ACC112 (cell line): ENCODE data around the gene H6PD.
"Not testable (repeated sequence)": the region's sequence is repeated elsewhere in the genome, so short reads cannot be mapped to it uniquely, and the experiment has no call there.

Experiments used
- H2AFZ ChIP-seq: fragments of 200-600 bp; sonication (generic); one replicate; pipeline ENCODE4 v1.6.0; 2017; ENCODE audit warnings: antibody characterized with exemption, low read length; ENCODE audit not compliant: unreplicated experiment
- H3K27ac ChIP-seq: fragments of 200-600 bp; sonication (generic); 2 replicates; pipeline ENCODE4 v1.5.1; 2014; ENCODE audit warnings: low read depth, mild to moderate bottlenecking, antibody characterized with exemption, low read length, moderate library complexity
- H3K27me3 ChIP-seq: fragments of 200-600 bp; sonication (generic); 2 replicates; pipeline ENCODE4 v1.6.1; 2014; ENCODE audit warnings: mild to moderate bottlenecking, antibody characterized with exemption, low read length, moderate library complexity, mixed read lengths; ENCODE audit not compliant: insufficient read depth
- H3K36me3 ChIP-seq: fragments of 200-600 bp; sonication (generic); 2 replicates; pipeline ENCODE4 v1.6.1; 2016; ENCODE audit warnings: mild to moderate bottlenecking, antibody characterized with exemption, low read length, moderate library complexity, mixed read lengths; ENCODE audit not compliant: insufficient read depth
- H3K4me1 ChIP-seq: fragments of 200-600 bp; sonication (generic); one replicate; pipeline ENCODE4 v1.6.1; 2016; ENCODE audit warnings: low read length, mixed read lengths; ENCODE audit not compliant: insufficient read depth, unreplicated experiment, control insufficient read depth
- H3K4me3 ChIP-seq: fragments of 200-600 bp; sonication (generic); 2 replicates; pipeline ENCODE4 v1.5.1; 2014; ENCODE audit warnings: mild to moderate bottlenecking, low read depth, low read length
- H3K79me2 ChIP-seq: fragments of 200-600 bp; sonication (generic); one replicate; pipeline ENCODE4 v1.6.0; 2016; ENCODE audit warnings: low read length; ENCODE audit not compliant: control insufficient read depth, unreplicated experiment, insufficient read depth

Gene H6PD

GRCh38 chr1:9297831-9298230 lies 63.3 kb downstream of the H6PD start:
- Histone ChIP-seq H3K27ac (no peak overlapping the region), H3K4me1 (peaks cover 37% of the 10 kb centered on the region), H3K79me2 (peaks cover 79% of the 10 kb centered on the region), H3K4me3 (no peak overlapping the region), H3K27me3 (no peaks in the 10 kb centered on the region), H2AFZ (no peak overlapping the region), H3K36me3 (no peaks in the 10 kb centered on the region)

GRCh38 chr1:9298282-9298681 lies 63.7 kb downstream of the H6PD start:
- no peaks in the 10 kb centered on the region for H3K27me3 ChIP-seq
- no peak overlapping the region for H3K27ac ChIP-seq
- no peaks in the 10 kb centered on the region for H3K36me3 ChIP-seq
- no peak overlapping the region for H3K4me3 ChIP-seq
- no peak overlapping the region for H2AFZ ChIP-seq
- peaks cover 41% of the 10 kb centered on the region for H3K4me1 ChIP-seq
- H3K79me2 ChIP-seq: peaks cover 79% of the 10 kb centered on the region

GRCh38 chr1:9299571-9300541 lies 65.3 kb downstream of the H6PD start:
- H2AFZ ChIP-seq, H3K27me3 ChIP-seq, H3K4me3 ChIP-seq, H3K36me3 ChIP-seq: not testable (repeated sequence)
- peaks cover 79% of the 10 kb centered on the region for H3K79me2 ChIP-seq
- H3K4me1 ChIP-seq: peaks cover 45% of the 10 kb centered on the region
- H3K27ac ChIP-seq: peak overlapping the region; percentile 70

DNA sequence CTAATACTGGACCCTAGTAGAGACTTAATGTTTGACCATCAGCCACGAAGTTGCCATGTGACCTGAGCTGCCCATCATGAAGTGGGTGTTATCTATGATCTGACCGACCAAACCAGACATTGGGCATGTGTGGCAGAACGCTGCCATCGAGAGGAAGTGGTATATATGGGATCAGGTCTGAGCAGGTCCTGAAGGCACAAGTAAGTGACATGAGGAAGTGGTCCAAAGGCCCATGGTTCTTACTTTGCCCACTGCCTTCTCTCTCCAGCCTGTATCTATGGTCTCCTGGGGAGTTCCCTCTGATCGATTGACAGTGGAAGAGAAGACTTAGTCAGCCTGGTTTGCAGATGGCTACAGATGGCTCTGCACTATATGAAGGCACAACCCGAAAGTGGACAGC lies 66.0 kb downstream of the H6PD start:
- H3K36me3 ChIP-seq: no peaks in the 10 kb centered on the region
- H2AFZ ChIP-seq: no peak overlapping the region
- H3K4me3 ChIP-seq: no peak overlapping the region
- peaks cover 38% of the 10 kb centered on the region for H3K4me1 ChIP-seq
- peak overlapping the region; percentile 70 for H3K27ac ChIP-seq
- no peaks in the 10 kb centered on the region for H3K27me3 ChIP-seq
- peaks cover 79% of the 10 kb centered on the region for H3K79me2 ChIP-seq

DNA sequence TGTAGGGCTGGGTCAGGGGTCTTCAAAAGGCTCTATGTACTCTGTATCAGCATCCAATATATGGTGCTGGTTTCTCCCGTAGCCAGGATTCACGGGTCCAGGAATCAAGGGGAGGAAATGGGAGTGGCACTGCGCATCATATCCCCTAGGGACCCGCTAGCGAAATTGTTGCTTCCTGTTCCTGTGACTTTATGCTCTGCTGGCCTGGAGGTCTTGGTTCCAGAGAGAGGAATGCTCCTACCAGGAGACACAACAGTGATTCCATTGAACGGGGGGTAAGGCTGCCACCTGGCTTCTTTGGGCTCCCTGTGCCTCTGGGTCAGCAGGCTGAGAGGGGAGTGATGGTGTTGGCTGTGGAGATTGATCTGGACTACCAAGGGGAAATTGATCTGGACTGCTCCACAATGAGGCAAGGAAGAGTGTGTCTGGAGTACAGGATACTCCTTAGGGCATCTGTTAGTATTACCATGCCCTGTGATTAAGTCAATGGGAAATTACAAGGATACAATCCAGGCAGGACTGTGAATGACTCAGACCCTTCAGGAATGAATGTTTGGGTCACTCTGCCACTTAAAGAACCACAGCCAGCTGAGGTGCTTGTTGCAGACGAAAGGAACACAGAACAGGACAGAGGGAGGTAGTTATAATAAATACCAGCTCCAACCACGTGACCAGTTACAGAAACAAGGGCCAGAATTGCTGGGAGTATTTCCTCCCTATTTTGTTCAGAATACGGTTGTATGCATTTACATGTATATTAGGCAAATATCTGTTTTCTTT lies 68.4 kb downstream of the H6PD start:
- peaks cover 36% of the 10 kb centered on the region for H3K4me1 ChIP-seq
- peak overlapping the region; percentile 91 for H3K27ac ChIP-seq
- H2AFZ ChIP-seq: no peak overlapping the region
- no peaks in the 10 kb centered on the region for H3K36me3 ChIP-seq
- H3K27me3 ChIP-seq: no peaks in the 10 kb centered on the region
- peaks cover 77% of the 10 kb centered on the region for H3K79me2 ChIP-seq
- peak overlapping the region; percentile 19 for H3K4me3 ChIP-seq

DNA sequence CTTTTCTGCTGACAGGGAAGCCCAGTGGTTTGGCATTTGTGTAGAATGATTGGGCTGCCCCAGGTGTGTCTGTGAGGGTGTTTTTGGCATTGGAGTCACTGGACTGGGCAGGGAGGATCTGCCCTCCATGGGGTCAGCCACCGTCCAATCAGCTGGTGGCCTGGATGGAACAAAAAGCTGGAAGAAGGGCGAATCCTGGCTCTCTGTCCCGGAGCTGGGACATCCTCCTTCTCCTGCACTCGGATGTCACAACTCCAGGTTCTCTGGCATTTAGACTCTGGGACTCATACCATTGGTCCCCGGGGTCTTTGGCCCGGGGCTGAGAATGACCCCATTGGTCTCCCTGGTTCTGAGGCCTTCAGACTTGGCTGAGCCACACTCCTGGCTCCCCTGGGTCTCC lies 69.3 kb downstream of the H6PD start:
- Histone ChIP-seq H3K4me3 (no peak overlapping the region), H3K36me3 (no peaks in the 10 kb centered on the region), H3K79me2 (peaks cover 80% of the 10 kb centered on the region), H3K27me3 (no peaks in the 10 kb centered on the region), H2AFZ (no peak overlapping the region), H3K27ac (peak overlapping the region; percentile 91), H3K4me1 (peaks cover 36% of the 10 kb centered on the region)

- H3K27ac ChIP-seq: no peak overlapping the region
- H2AFZ ChIP-seq: no peak overlapping the region
- H3K4me1 ChIP-seq: peaks cover 32% of the 10 kb centered on the region
- H3K36me3 ChIP-seq: no peaks in the 10 kb centered on the region
- no peaks in the 10 kb centered on the region for H3K27me3 ChIP-seq
- H3K79me2 ChIP-seq: peaks cover 88% of the 10 kb centered on the region
- H3K4me3 ChIP-seq: no peak overlapping the region
These were observed 70.6 kb downstream of the H6PD start for GRCh38 chr1:9305216-9305615.

GRCh38 chr1:9306006-9306405 lies 71.4 kb downstream of the H6PD start:
- H3K79me2 ChIP-seq: peaks cover 87% of the 10 kb centered on the region

GRCh38 chr1:9307303-9307702 lies 72.7 kb downstream of the H6PD start:
- Histone ChIP-seq H3K79me2 (peaks cover 85% of the 10 kb centered on the region), H3K4me1 (peaks cover 17% of the 10 kb centered on the region)

More at GRCh38 chr1:9306006-9306405, 71.4 kb downstream of the H6PD start:
- H2AFZ ChIP-seq: no peak overlapping the region
- H3K27me3 ChIP-seq: no peaks in the 10 kb centered on the region
- no peak overlapping the region for H3K27ac ChIP-seq
- no peak overlapping the region for H3K4me3 ChIP-seq
- no peaks in the 10 kb centered on the region for H3K36me3 ChIP-seq
- H3K4me1 ChIP-seq: peaks cover 25% of the 10 kb centered on the region

GRCh38 chr1:9308236-9308785 lies 73.7 kb downstream of the H6PD start:
- Histone ChIP-seq H3K79me2 (peaks cover 89% of the 10 kb centered on the region), H3K4me1 (peaks cover 7% of the 10 kb centered on the region), H3K27me3 (no peaks in the 10 kb centered on the region)

More at GRCh38 chr1:9307303-9307702, 72.7 kb downstream of the H6PD start:
- Histone ChIP-seq H3K27me3 (no peaks in the 10 kb centered on the region), H3K27ac (no peak overlapping the region), H3K4me3 (no peak overlapping the region), H3K36me3 (no peaks in the 10 kb centered on the region), H2AFZ (no peak overlapping the region)

More at GRCh38 chr1:9308236-9308785, 73.7 kb downstream of the H6PD start:
- Histone ChIP-seq H3K4me3 (no peak overlapping the region), H3K36me3 (no peaks in the 10 kb centered on the region), H3K27ac (no peak overlapping the region), H2AFZ (no peak overlapping the region)
